ENCODE data around the gene ATP6V1G3. TPM values are rescaled to one million over a fixed set of nuclear protein-coding genes. Genes with fewer than 3 reads are reported as not detected.

ATP6V1G3 gene
- total RNA-seq: 0.25 TPM in 1 of 2 replicates, not detected in the other

GRCh38 chr1:198540580-198540979 lies at the start of gene ATP6V1G3:
Gene ATP6V1G3, minus strand, starts transcription at chr1:198540680. Its CDS starts 30 bp downstream, at chr1:198540650.

Other genes with a start within 250 kb of the ATP6V1G3 start
- gene PTPRC, start 98.4 kb upstream of the ATP6V1G3 start, total RNA-seq: 0.12 and 0.40 TPM in 2 replicates